GDM1 (cell line): ENCODE results near the gene TMEM126A.

ENCODE experiments used
- DNase-seq: peaks from one replicate; lab custom pipeline; 2025; lab: John Stamatoyannopoulos, UW

The TMEM126A gene

GRCh38 chr11:85695546-85695945 lies 47.8 kb downstream of the TMEM126A start:
- DNase-seq, result no peak

- no peak for DNase-seq
Observed at GRCh38 chr11:85697747-85698146, 50.0 kb downstream of the TMEM126A start.

- DNase-seq, result no peak
Observed at GRCh38 chr11:85698195-85698594, 50.4 kb downstream of the TMEM126A start.

- DNase-seq, result no peak
Observed at GRCh38 chr11:85699957-85700741, 52.4 kb downstream of the TMEM126A start.

GRCh38 chr11:85704967-85705366 lies 57.2 kb downstream of the TMEM126A start:
- no peak for DNase-seq

- DNase-seq, result no peak
Observed at GRCh38 chr11:85705800-85706199, 58.0 kb downstream of the TMEM126A start.
